ENCODE measurements around the gene GAB1.

The GAB1 gene

DNA sequence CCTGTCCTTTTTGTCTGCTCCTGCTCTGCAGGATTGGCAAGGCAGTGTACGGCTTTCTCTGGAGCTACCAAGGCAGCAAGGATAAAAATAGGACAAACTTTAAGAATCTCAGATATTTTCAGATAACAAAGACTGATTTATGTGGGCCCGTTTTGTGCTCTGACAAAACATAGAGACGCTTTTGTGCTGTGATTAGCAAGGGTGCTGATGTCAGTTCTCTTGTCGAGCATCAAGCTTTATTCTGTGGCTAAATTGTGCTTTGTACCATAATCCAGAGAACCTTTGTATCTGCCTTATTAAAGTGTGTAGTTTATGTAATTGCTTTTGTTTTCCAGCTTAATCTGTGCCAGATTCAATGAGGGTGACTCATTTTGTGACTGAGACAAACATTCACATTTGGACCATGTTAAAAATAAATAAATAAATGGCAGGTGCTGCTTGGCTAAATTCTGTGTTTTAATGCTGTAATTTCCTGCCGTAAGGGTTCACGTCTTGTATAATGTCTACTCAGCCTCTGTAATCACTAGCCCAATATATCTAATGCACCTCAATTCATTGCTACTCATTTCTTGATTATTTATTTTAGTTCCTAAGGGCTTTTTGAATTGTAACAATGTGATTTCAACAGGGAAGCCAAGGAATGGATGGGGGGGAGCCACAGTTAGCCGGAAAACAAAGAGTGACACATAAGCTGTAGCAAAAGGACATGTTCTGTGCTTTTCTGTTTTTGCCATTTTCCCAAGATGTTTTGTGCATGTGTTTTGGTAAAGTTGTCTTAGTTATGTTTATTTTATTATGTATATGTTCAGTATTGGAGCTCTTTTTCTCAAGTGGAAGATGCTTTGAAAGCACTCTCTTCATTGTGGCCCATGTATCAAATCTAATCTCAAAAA is 75.1 kb downstream of the GAB1 start:
- DNase-seq (ENCODE audit: low read depth, low spot score) = no peak

DNA sequence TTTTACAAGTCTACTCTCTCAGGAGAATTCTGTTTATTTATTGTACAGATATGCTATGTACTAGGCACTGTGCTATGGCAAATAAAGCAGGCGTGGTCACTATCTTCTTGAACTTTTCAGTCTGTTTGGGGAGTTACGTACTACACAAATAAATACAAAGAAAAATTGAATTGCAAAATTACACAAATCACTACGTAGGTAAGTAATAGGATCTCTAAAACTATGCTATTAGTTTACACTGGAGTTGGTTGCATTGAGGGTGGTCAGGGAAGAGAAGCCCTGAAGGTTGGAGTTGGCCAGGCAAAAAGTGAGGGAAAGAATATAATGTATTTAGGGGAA is 75.7 kb downstream of the GAB1 start:
- DNase-seq (ENCODE audit: low read depth, low spot score) = no peak

DNA sequence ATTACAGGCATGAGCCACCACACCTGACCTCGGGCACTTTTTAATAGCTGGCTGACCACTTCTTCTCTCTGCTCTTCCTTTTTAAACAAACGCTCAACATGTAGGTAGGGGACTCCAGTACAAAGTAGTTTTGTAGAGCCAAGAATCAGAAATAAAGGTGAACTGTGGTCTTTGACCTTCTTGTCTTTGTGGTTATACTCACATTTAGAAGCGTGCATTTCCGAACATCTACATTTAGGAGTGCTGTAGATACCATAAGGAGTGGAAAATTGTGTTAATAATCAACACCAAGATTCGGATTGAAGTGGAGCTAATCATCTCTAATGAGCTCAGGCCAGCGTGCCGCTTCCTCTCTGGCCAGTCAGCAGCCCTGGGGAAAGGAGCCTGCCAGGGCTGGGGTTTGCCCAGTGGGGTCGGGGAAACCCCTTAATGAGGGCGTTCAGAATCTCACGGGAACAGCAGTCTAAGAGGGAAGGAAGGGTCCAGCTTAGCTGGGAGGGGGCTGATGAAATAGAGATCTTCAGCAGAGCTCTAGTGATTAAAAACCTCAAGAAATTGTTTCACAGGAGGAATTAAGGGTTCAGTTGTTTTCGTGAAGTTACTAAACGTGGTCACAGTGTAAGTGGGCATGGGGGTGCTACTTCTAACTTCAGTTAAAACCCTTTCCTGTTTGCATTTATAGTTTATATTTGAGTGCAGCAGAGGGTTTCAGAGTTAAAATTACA is 81.2 kb downstream of the GAB1 start:
- no peak for DNase-seq (ENCODE audit: low read depth, low spot score)

DNA sequence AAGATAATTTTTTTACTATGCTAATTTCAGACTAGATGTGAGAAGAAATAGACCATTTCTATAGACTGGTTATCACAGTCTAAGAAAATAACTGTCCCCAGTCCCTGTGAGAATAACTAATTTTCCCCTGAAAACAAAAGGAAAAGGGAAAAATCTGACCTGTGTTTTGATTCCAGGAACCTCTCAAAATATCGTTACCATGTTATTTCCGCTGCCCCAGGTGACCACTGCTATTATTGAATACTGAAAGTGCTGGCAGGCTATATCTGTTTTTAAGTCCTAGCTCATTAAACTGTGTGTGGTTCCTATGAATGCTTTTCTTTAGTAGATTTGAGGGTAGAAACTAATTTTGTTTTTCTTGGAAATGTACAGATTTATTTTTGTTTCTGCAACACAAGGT is 83.6 kb downstream of the GAB1 start:
- no peak for DNase-seq (ENCODE audit: low read depth, low spot score)

DNA sequence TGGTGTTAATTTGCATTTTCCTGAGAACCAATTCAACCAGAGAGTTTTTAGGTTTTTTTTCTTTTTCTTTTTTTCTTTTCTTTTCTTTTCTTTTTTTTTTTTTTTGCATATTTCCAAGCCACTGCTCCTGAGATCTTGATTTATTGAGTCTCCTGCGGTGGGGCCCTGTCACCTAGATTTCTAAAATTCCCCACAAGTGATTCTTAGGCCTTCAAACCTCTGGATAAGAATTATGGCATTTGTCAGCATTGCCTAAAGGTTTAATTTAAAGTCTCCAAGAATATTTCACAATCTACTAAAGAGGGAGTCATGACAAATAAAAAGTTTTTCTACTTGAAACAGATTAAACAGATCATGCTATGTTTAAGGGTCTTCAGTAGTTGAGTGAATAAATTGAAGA is 84.9 kb downstream of the GAB1 start:
- no peak for DNase-seq (ENCODE audit: low read depth, low spot score)

DNA sequence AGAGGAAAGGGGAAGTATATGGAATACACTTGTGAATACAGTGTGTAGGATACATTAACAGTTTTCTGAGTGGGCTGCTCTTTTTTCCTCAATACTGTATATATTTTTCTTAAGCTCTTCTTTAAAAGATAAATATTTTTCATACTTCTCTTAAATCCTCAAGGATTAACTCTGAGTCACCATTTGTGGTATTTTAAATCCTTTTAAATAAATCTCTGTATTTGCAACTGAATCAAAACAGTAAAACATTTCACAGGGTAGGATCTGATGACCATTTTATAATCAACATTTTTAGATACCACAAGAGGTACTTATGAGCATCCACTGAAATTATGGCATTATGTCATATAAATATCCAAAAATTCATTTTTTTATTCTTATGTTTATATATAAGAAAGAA is 87.6 kb downstream of the GAB1 start:
- DNase-seq (ENCODE audit: low read depth, low spot score) = no peak

DNA sequence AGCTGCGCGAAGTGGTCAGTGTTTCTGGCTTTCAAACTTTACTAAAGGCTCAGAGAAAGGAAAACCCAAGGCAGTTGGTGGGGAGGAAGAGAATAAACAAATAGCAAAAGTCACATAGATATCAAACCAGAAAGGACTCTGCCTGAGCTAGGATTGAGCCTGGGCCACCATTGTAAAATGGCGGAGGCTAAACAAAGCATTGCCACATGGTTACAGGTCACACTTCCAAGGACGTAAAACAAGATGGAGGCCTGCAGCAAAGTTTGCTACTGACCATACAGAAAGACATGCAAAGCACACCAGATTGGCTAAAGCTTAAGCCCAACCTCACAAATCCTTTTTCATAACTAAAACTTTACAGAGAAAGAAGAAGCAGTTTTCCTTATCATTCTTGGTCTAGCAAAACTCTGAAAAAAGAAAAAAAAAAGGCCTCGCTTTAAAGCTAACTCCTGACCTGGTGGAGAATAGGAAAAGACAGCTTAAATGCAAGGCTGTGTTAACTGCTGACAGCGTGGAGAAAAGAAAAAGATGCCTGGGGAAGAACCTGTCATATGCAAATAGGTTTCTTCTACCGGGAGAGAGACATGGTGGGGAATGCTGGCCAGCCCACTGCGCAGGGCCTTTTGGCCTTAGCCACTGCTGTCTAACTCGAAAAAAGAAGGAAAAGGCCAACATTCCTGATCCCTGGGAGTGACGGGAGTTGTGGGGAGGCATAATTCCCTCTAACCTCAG is 95.0 kb downstream of the GAB1 start:
- no peak for DNase-seq (ENCODE audit: low read depth, low spot score)

DNA sequence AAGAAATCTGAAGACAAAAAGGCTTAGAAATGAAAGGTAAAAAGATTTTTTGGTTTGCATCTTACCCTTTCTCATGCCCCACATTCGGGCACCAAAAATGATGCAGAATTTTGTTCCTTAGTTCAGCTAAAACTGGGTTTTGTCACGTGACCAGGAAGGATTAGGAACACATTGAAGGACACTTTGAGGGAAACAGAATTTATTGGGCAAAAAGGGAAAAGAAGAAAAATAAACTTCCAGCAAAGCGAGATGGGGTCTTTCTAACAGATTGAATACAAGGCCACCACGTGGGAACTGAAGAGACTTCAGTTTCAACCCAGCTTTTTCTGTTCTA is 95.5 kb downstream of the GAB1 start:
- DNase-seq (ENCODE audit: low read depth, low spot score) = no peak

DNA sequence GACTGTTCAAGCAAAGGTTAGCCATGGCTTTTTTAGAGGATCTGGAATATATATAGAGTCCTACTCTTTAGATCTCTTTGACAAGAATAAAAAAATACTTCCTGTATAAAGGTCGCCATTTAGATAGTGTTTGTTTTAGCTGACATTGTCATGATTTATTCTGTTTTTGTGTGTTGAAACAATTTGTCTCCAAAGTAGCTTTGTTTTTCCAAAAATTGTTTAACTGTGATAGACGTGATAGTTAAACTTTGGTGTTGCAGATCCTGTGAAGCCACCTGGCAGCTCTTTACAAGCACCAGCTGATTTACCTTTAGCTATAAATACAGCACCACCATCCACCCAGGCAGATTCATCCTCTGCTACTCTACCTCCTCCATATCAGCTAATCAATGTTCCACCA is 96.6 kb downstream of the GAB1 start:
- DNase-seq (ENCODE audit: low read depth, low spot score) = no peak

DNA sequence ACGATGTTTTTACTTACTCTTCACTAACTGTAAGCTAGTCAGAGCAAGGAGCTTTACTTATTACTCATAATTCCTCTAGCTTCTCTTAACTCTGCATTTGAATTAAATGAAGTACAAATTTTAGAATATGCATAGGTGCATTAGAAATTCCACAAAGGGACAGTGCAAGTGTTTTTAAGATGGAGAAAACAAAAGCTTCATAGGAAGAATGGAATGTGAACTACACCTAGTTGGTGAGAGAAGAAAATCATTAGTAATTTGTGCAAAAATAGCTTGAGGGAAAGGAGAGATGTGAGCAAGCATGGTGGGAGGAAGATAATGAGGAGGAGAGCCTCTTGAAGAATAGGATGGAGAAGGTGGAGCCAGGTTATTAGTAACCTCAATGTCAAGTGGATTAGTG is 99.3 kb downstream of the GAB1 start:
- DNase-seq (ENCODE audit: low read depth, low spot score) = no peak

DNA sequence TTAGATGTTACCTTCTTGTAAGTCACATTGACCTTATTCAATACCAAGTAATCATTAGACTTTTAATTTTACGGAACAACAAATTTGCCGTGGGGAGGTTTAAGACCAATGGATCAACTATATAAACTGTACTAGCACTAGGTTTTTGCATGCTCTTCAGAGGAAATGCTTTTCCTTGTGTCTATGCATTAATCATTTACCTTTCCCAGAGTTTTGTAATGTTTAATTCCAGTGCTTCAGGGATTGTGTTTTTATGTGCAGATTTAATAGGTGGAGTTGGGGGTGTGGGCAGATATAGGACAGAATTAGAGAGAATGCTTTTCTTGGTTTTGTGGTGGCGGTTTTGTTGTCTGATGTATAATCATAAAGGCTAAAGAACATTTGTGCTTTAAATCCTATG is 100.8 kb downstream of the GAB1 start:
- no peak for DNase-seq (ENCODE audit: low read depth, low spot score)

DNA sequence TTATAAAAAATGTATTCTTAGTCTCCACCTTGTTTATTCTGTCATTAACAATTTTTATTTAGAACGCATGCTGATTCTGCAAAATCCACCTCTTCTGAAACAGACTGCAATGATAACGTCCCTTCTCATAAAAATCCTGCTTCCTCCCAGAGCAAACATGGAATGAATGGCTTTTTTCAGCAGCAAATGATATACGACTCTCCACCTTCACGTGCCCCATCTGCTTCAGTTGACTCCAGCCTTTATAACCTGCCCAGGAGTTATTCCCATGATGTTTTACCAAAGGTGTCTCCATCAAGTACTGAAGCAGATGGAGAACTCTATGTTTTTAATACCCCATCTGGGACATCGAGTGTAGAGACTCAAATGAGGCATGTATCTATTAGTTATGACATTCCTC is 101.3 kb downstream of the GAB1 start:
- no peak for DNase-seq (ENCODE audit: low read depth, low spot score)

DNA sequence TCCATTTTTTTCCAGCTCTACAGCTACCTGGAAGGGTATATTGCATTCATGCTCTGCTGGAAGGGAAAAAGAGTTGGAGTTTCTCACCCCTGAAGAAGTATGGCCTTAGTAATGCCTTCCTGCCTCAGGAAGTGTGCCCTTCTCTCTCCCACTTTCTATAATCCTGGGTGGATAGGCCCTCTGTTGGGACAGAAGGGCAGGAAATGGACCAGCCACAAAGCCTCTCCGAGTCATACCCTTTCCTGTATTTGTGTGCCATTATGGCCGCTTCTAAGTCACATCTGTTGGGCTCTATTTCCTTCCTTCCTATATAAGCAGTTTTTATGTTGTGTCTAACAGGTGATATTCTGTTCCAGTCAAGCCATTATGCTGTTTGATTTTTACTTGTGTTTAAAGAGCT is 102.0 kb downstream of the GAB1 start:
- no peak for DNase-seq (ENCODE audit: low read depth, low spot score)

DNA sequence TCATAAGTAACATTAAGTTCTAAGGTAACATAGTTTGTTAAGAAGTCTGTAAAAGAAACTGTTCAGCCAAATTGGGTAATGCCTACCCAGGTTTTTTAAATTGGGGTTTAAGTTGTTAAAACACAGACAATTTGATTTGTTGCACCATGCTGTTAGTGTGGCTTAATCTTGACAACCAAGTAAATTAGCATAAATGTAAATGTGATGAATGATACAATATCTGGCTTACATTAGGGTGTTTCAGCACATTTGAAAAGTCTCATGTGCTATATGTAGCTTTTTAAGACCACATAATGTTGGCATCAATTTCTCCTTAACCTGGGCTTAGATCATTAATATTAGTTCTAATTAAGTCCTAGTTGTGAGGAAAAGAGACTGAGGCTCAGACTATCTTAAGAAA is 104.4 kb downstream of the GAB1 start:
- no peak for DNase-seq (ENCODE audit: low read depth, low spot score)

DNA sequence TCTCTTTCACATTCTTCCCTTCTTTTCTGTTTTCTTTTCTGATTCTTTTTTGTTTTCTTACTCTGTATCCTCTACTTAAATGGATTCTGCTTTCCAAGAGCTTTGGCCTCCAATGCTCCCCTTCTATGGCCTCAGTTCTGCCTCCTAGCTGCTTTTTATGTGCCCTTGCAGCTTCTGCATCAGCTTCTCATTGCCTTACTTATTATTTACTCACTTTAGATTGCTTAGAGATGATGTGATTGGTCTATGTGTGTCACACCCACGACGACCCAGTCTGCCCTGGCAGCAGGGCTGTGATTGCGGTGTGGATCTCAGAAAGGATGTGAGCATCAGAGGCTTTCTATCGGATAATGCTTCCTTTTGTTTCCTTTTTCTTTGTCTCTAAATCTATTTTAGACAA is 105.0 kb downstream of the GAB1 start:
- no peak for DNase-seq (ENCODE audit: low read depth, low spot score)

DNA sequence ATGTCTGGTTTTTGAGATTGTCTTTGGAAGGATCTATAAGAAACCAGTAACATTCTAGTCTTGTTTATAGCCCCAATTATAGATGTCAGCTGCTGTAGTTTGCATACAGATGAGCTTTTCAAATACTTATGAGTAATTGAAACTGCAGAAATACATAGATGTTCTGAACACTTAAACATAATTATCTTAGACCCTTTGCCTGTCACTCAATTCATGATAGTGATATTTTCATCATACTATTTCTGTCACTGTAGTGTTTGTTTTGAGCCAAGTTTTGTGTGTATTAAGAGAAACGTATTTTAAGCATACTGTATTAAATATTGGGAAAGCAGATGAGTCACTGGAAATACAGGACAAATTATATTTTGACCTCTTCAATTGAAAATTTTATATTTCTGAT is 107.1 kb downstream of the GAB1 start:
- DNase-seq (ENCODE audit: low read depth, low spot score) = no peak

DNA sequence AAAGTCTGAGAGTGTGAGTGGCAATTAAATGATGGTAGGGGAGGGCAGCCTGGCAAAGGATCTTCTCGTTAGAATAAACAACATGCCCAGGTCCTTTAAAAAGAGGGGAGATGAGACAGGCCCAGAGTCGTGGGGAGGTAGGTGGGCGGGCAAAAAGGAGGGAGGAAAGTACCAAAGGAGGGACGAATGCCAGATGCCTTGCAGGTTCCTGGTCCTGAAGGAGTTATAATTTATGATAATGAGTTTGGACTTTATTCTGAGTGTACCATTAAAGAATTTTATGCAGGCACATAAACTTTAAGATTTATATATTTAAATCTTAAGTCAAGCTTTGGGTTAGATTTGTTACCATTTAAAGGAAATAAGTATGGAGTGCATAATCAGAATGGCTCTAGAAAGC is 114.5 kb downstream of the GAB1 start:
- DNase-seq (ENCODE audit: low read depth, low spot score) = no peak

DNA sequence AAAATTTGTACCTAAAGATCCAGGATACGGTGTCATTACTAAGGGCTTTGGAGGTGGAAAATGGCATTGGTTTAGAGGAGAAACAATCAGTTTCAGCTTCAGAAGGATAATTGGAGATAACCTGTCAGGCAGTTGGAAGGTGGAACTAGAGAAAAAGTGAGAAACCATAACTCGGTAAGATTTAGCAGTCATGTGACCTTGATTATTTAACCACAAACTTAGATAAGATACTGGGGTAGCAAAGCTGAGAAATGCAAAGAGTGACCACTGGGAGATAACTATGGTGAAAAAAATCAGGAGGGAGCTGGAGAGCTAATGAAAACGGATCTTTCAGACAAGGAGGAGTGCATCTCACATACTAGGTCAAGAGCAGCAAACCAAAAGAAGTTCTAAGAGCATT is 118.5 kb downstream of the GAB1 start:
- DNase-seq (ENCODE audit: low read depth, low spot score) = no peak

DNA sequence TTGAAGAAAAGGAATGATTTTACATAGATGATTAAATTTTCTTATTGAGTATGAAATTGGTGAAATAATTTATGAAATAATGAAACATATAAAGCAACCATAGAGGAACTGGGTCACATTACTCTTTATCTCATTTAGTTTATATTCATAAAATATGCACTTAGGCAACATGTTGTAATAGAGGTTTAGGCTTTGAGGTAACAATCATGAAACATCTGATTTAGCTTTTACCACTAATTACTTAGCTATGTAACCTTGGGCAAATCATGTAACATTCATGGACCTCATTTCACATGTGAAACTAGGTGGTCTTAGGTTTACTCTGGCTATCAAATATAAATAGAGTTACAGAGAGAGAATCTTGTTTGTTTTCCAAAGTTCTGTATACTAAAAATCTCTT is 122.3 kb downstream of the GAB1 start:
- no peak for DNase-seq (ENCODE audit: low read depth, low spot score)

DNA sequence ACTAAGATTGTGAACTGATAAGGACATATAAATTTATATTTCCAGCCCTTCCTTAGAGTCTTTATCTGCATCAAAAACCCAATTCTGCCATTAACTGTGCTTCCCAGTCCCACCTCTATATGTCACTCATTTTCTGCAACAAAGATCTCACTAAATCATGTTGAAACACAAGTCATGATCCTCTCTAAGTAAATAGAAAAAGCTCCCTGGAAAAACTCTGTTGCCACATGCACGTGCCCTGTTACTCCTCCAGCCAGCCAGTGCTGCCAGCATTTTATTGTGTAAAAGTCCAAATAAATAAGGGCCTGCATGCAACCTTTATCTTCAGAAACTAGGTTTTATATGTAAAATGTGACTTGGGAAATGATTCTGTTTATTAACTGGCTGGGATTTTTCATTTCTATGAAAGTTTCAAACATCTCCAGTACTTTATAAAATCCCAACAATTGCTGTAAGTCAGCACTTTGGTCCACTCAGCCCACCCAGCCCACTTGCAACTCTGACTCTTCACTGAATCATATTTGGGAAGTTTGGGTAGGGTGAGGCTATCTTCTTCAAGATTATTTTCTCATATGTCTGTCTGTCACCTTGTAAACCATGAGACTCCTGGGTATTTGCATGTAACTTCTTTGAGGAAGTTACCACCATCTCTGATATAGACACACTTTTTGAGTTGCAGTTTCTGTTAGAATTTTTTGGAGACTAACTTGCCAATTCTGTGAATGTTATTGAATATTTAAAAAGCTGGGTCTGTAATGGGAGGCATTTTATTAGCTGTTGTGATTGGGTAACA is 136.9 kb downstream of the GAB1 start:
- no peak for DNase-seq (ENCODE audit: low read depth, low spot score)

DNA sequence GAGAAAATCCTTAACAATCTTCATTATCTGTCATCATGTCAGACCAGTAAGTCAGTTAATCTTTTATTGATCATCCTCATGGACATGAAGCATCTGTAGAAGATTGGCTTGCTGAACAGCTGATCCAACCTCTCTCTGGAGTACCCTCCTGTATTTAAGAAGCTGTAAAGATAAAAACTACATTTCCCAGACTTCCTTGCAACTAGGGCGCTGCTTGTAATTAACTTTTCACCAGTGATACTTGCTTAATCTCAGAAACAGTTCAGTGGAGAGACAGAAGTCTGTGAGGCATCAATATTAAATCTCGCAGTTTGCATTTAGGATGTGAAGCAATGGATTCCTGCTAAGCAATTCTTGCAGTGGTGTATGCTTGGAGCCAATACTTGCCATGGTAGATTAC is 140.8 kb downstream of the GAB1 start:
- DNase-seq (ENCODE audit: low read depth, low spot score) = no peak

DNA sequence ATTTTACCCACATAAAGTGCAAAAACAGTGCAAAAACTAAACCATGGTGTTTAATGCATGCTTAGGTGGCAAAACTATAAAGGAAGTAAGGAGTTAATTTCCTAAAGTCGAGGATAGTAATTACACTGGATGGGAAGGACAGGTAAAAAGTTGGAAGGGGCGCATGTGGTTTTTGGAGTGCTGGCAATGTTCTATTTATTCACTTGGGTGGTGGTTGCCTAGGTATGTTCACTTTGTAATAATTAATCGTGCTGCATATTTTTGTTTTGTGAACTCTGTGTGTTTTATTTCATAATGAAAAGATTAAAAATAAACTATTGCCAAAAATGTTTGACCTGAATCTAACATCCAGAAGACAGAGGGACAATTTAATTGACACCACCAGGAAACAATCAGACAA is 144.7 kb downstream of the GAB1 start:
- no peak for DNase-seq (ENCODE audit: low read depth, low spot score)

Measured in activated naive CD8-positive, alpha-beta T cell treated with anti-CD3 and anti-CD28 coated beads, Interleukin-2, amount 50 U/mL, for 16 hours (primary cell).